Body of pancreas (tissue), 4 donors: ENCODE data around the gene CACUL1. TPM values are rescaled to one million over a fixed set of nuclear protein-coding genes. Genes with fewer than 3 reads are reported as not detected.
A peak's percentile ranks its signal among the peaks of the same experiment; 100 is the strongest.

Experiments used
- ATAC-seq: fragments of 150-250 bp; one replicate; pipeline ENCODE4 v1.9.1; 2016
- DNase-seq, 4 donors: peaks; one replicate each; pipeline ENCODE4 v3.0.0-alpha.2; 2019
- H3K27ac ChIP-seq, 4 donors: fragments of 200-600 bp; sonication (generic); 1 replicate in 3 of 4; 2 replicates in 1 of 4; pipeline versions ENCODE4 v1.5.1 to v1.6.1; 2016 to 2019; ENCODE audit warnings: mild to moderate bottlenecking in 1 of 4, mixed read lengths in 1 of 4, moderate library complexity in 1 of 4
- H3K27me3 ChIP-seq, 2 donors: fragments of 200-600 bp; sonication (generic); one replicate each; pipeline ENCODE4 v1.6.0; 2016; ENCODE audit warnings: mild to moderate bottlenecking in 1 of 2
- H3K36me3 ChIP-seq, 2 donors: fragments of 200-600 bp; sonication (generic); replicated peaks in 1 of 2; 2 replicates each; pipeline ENCODE4 v1.5.1; 2016; ENCODE audit warnings: low read depth in 2 of 2; ENCODE audit not compliant: insufficient read depth in 1 of 2
- H3K4me1 ChIP-seq: fragments of 200-600 bp; sonication (generic); one replicate; pipeline ENCODE4 v1.6.0; 2016
- H3K4me3 ChIP-seq, 2 donors: fragments of 200-600 bp; sonication (generic); 1 replicate in 1 of 2; 2 replicates in 1 of 2; pipeline ENCODE4 v1.5.1; 2016 to 2019
- H3K9me3 ChIP-seq, 3 donors: fragments of 200-600 bp; sonication (generic); 1 replicate in 2 of 3; 2 replicates in 1 of 3; pipeline ENCODE4 v1.5.1; 2016
- POLR2A ChIP-seq, 3 donors: fragments of 450-650 bp; IDR thresholded peaks; one replicate each; pipeline ENCODE4 v1.6.1; 2016; ENCODE audit warnings: antibody characterized with exemption in 3 of 3, mild to moderate bottlenecking in 2 of 3
- WGBS, 2 donors: methylation state at CpG; one replicate each; pipeline ENCODE4 v1.1.5; 2017; 5-methylcytosine and 5-hydroxymethylcytosine counted together
- intact Hi-C: fragments of 100-400 bp; cut with DNase I; formaldehyde crosslinking; loops from one replicate; pipeline ENCODE4 v1.15.1; 2023
- total RNA-seq, 2 donors: library from RNA; depleted of rRNA; stranded (reverse); fragments of >200 nt; gene quantifications; one replicate each; pipeline ENCODE4 v1.1.0, GENCODE V29; 2016
- TF ChIP-seq, protein P1 (sequence below), 7 experiments: fragments of 450-650 bp in 4 of 7; fragments of 200-600 bp in 3 of 7; sonication (generic) in 3 of 7; IDR thresholded peaks; one replicate each; pipeline ENCODE4 v1.5.1; 2016 to 2019; ENCODE audit warnings: antibody characterized with exemption in 7 of 7

The CACUL1 gene
- total RNA-seq, 2 donors from 2014 or later = 12.9 to 16.1 TPM

DNA sequence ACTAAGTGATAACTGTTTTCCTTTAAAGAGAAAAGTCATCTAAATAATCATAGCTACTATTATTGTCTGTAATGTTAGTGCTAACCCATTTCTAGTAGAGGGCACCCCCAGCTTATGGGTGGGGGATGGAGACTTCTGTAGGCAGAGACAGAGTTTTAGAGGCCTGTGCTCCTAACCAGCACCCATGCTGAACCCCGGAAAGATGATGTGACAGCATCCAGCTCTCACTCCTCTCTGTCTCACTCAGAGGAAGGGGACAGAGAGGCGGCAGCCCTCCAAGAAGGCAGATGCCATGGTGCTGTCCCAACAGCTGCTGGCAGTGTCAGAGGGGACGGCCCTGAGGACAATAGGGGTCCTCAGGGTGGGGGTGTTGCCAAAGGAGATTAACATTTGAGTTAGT lies 84.9 kb downstream of the CACUL1 start:
- peaks cover 48% of the 10 kb centered on the region for H3K4me1 ChIP-seq
- DNase-seq (no peak), ATAC-seq (no peak)
- intact Hi-C loops = no loop called here
- no peaks in the 10 kb centered on the region for H3K9me3 ChIP-seq
- 81 to 89% methylated on average over 2 to 3 of the region's 3 CpGs for WGBS, 2 donors
- H3K27ac ChIP-seq = peak overlapping the region in 2 of 4 donors; percentile 36 to 56
- TF ChIP-seq POLR2A (IDR thresholded peaks at IDR 0.05) = no peak
- TF ChIP-seq, protein P1, sequence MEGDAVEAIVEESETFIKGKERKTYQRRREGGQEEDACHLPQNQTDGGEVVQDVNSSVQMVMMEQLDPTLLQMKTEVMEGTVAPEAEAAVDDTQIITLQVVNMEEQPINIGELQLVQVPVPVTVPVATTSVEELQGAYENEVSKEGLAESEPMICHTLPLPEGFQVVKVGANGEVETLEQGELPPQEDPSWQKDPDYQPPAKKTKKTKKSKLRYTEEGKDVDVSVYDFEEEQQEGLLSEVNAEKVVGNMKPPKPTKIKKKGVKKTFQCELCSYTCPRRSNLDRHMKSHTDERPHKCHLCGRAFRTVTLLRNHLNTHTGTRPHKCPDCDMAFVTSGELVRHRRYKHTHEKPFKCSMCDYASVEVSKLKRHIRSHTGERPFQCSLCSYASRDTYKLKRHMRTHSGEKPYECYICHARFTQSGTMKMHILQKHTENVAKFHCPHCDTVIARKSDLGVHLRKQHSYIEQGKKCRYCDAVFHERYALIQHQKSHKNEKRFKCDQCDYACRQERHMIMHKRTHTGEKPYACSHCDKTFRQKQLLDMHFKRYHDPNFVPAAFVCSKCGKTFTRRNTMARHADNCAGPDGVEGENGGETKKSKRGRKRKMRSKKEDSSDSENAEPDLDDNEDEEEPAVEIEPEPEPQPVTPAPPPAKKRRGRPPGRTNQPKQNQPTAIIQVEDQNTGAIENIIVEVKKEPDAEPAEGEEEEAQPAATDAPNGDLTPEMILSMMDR (IDR thresholded peaks at IDR 0.05) = no peak
- H3K27me3 ChIP-seq = no peaks in the 10 kb centered on the region
- no peaks in the 10 kb centered on the region for H3K36me3 ChIP-seq
- no peak overlapping the region for H3K4me3 ChIP-seq

DNA sequence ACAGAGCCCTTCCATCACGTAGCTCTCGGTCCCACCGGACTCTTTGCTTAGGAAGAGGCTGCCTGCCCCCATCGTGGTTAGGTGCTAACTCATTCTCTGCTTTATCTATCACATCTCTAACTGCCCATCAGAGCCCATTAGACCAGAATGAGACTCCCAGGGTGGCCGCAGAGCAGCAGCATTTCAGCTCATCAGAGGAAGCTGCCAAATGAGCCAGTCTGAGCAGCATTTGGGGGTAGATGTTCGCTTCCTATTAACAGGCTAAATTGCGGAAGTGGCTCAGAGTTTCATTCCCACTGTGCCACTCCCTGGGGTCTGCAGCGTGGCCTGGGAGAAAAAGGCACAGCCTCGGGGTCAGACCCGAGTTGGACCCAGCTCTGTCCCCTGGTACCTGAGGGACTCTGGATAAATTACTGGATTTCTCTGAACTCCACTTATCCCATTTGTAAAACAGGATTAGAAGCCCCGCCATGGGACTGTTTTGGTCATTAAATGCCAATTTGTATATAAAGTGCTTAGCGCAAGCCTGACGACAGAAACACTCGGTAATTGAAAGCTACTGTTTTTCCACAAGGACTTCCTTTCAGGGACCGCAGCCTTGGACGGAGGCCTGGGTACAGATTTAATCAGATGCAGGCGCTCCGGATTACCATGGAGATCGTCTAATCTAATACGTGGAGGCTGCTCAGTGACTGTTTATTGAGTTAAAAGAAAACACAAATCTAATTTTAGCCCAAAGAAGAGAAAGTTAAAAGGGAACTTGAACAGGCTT lies 85.6 kb downstream of the CACUL1 start:
- WGBS, 2 donors = 20 to 25% methylated on average over 20 of the region's 20 CpGs
- peak overlapping the region in 2 of 4 donors; percentile 36 to 56 for H3K27ac ChIP-seq
- ATAC-seq (peak; percentile 77), DNase-seq (peak in 3 of 4 donors; percentile 49 to 79 (median 74))
- intact Hi-C loops = no loop called here
- no peaks in the 10 kb centered on the region for H3K36me3 ChIP-seq
- peaks cover 48% of the 10 kb centered on the region for H3K4me1 ChIP-seq
- H3K9me3 ChIP-seq = no peaks in the 10 kb centered on the region
- H3K27me3 ChIP-seq = no peaks in the 10 kb centered on the region
- no peak for TF ChIP-seq POLR2A (IDR thresholded peaks at IDR 0.05)
- TF ChIP-seq, protein P1 (IDR thresholded peaks at IDR 0.05) = no peak
- H3K4me3 ChIP-seq = no peak overlapping the region

DNA sequence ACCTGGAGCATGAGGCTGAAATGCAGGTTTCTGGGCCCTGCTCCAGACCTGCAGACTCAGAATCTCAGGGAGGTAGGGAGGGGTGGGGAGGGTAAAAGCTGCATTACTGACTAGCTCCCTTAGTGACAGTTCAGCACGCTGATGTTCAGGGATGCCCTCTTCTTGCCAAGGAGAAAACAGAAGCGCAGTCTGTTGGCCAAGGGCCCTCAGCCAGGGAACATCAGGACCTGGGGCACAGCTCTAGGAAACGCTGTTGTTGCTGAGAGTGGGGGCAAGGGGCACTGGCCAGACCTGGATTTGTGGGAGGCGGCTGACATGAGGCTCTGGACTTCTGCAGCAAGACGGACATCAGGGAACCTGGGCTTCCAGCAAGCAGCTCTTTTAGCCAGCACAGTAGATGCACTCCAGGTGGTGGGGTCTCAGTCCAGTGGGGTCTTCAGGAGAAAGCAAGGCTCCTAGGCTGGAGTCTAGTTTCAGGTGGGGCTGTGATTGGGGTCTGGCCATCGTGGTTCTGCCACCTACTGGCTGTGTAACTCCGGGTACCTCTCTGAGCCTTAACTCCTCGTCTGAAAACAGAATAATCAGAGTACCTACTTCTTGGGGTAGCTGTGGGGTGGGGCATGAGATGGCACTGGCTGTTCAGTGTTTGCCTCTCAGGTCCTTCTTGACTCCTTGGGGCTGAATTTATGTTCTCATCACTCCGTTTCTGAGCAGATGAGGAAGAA lies 86.4 kb downstream of the CACUL1 start:
- DNase-seq (no peak), ATAC-seq (no peak)
- TF ChIP-seq POLR2A (IDR thresholded peaks at IDR 0.05) = no peak
- TF ChIP-seq, protein P1 (IDR thresholded peaks at IDR 0.05) = no peak
- Histone ChIP-seq H3K27me3 (no peaks in the 10 kb centered on the region), H3K4me1 (peaks cover 48% of the 10 kb centered on the region), H3K9me3 (no peaks in the 10 kb centered on the region), H3K4me3 (no peak overlapping the region), H3K36me3 (no peaks in the 10 kb centered on the region), H3K27ac (peak overlapping the region in 1 of 4 donors; percentile 47)
- intact Hi-C loops = no loop called here
- 35 to 56% methylated on average over 8 to 9 of the region's 9 CpGs for WGBS, 2 donors

DNA sequence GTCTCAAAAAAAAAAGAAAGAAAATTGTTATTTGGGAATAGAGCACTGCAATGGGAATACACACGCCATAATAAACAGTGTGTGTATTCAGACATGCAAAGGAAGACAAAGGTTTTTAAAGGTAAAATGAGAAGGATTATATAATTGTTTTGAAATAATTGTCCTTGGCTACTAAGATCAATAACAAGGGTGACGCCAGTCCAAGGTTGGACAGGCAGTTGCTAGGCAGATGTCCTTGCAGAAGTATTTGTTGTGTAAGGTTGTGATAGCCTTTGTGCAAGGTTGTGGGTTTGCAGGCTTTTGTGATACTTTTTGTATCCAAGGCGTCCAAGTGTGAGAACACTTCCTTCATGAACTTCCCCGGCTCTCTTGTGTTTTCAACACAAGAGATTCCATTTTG lies 87.0 kb downstream of the CACUL1 start:
- Histone ChIP-seq H3K4me1 (peaks cover 48% of the 10 kb centered on the region), H3K4me3 (no peak overlapping the region), H3K9me3 (no peaks in the 10 kb centered on the region), H3K27ac (peak overlapping the region in 2 of 4 donors; percentile 23 to 48), H3K27me3 (no peaks in the 10 kb centered on the region), H3K36me3 (no peaks in the 10 kb centered on the region)
- WGBS, 2 donors = 35 to 42% methylated on average over 4 of the region's 4 CpGs
- intact Hi-C loops = no loop called here
- peak; percentile 74 for ATAC-seq
- no peak for TF ChIP-seq POLR2A (IDR thresholded peaks at IDR 0.05)
- TF ChIP-seq, protein P1 (IDR thresholded peaks at IDR 0.05) = no peak
- peak; percentile 31 to 76 (median 60) for DNase-seq
